Measurements from ENCODE around the gene OSBPL9.

- no peak for TF ChIP-seq POLR2A (IDR thresholded peaks at IDR 0.05)
- TF ChIP-seq CTCF (IDR thresholded peaks at IDR 0.05), result no peak
These were observed 25.8 kb downstream of the OSBPL9 start for GRCh38 chr1:51642739-51643142.
